IMR-90 (cell line): ENCODE measurements around the gene HOXC13. TPM values are rescaled to one million over a fixed set of nuclear protein-coding genes. Genes with fewer than 3 reads are reported as not detected.

Source experiments
- ATAC-seq: fragments of 200-7000 bp; cut with Tn5 transposase; 2 replicates; pipeline ENCODE4 v1.9.1; 2020; ENCODE audit warnings: low read depth, mild to moderate bottlenecking, moderate library complexity
- BruUV-seq: library from RNA; stranded (reverse); fragments of 400-500 nt; replicated peaks from 2 replicates; lab custom pipeline; 2021; lab: Mats Ljungman, UMichigan
- CTCF ChIA-PET: fragments of 300-600 bp; formaldehyde crosslinking; extraction: SDS; loops from one replicate; lab custom pipeline; 2021; ENCODE audit warnings: antibody characterized with exemption; lab: Yijun Ruan, JAX
- POLR2A ChIA-PET: fragments of 300-600 bp; sonication (Branson Sonifier 250); formaldehyde crosslinking; loops from one replicate; lab custom pipeline; 2022; ENCODE audit warnings: antibody characterized with exemption; ENCODE audit not compliant: unreplicated experiment; lab: Charles Lee
- DNase-seq: peaks from one replicate; pipeline ENCODE4 v3.0.0; 2013
- H2AFZ ChIP-seq: replicated peaks from 2 replicates; pipeline ENCODE3; 2013; ENCODE audit warnings: low read length, mild to moderate bottlenecking; ENCODE audit not compliant: poor library complexity
- H2AK5ac ChIP-seq: 2 replicates; pipeline ENCODE4 v1.6.1; 2013; ENCODE audit warnings: low read depth, low read length, inconsistent platforms
- H2AK9ac ChIP-seq: replicated peaks from 2 replicates; pipeline ENCODE3; 2013; ENCODE audit warnings: mild to moderate bottlenecking, low read depth, low read length, moderate library complexity; ENCODE audit not compliant: poor library complexity
- H2BK120ac ChIP-seq: 2 replicates; pipeline ENCODE4 v1.6.1; 2013; ENCODE audit warnings: low read depth, low read length, inconsistent platforms
- H2BK15ac ChIP-seq: 3 replicates; pipeline ENCODE4 v1.6.1; 2013; ENCODE audit warnings: low read depth, low read length, inconsistent platforms
- H2BK20ac ChIP-seq: 2 replicates; pipeline ENCODE4 v1.6.1; 2013; ENCODE audit warnings: low read depth, mild to moderate bottlenecking, inconsistent platforms, low read length, moderate library complexity
- H2BK5ac ChIP-seq: 2 replicates; pipeline ENCODE4 v1.6.1; 2013; ENCODE audit warnings: mild to moderate bottlenecking, low read depth, low read length, inconsistent platforms; ENCODE audit not compliant: poor library complexity, severe bottlenecking
- H3K14ac ChIP-seq: replicated peaks from 2 replicates; pipeline ENCODE4 v1.6.1; 2013; ENCODE audit warnings: low read depth, low read length, inconsistent platforms
- H3K18ac ChIP-seq: 2 replicates; pipeline ENCODE4 v1.6.1; 2013; ENCODE audit warnings: low read depth, low read length, control low read depth
- H3K23ac ChIP-seq: 2 replicates; pipeline ENCODE4 v1.6.1; 2013; ENCODE audit warnings: low read depth, low read length, inconsistent platforms
- H3K27ac ChIP-seq: 2 replicates; pipeline ENCODE4 v1.5.1; 2013; ENCODE audit warnings: mild to moderate bottlenecking, control low read depth, low read length; ENCODE audit not compliant: insufficient read depth
- H3K27me3 ChIP-seq: 2 replicates; pipeline ENCODE4 v1.6.1; 2013; ENCODE audit warnings: low read length; ENCODE audit not compliant: control insufficient read depth, insufficient read depth
- H3K36me3 ChIP-seq: 2 replicates; pipeline ENCODE4 v1.6.1; 2013; ENCODE audit warnings: low read length, mixed read lengths; ENCODE audit not compliant: control insufficient read depth, insufficient read depth
- H3K4ac ChIP-seq: 2 replicates; pipeline ENCODE4 v1.6.1; 2013; ENCODE audit warnings: low read depth, low read length, inconsistent platforms
- H3K4me1 ChIP-seq: 2 replicates; pipeline ENCODE4 v1.6.1; 2013; ENCODE audit warnings: low read length, mixed read lengths; ENCODE audit not compliant: control insufficient read depth, insufficient read depth
- H3K4me2 ChIP-seq: 2 replicates; pipeline ENCODE4 v1.6.1; 2013; ENCODE audit warnings: low read depth, mild to moderate bottlenecking, control low read depth, low read length, moderate library complexity
- H3K4me3 ChIP-seq: 2 replicates; pipeline ENCODE4 v1.5.1; 2013; ENCODE audit warnings: low read depth, mild to moderate bottlenecking, control low read depth, low read length, moderate library complexity; ENCODE audit not compliant: insufficient read depth
- H3K56ac ChIP-seq: 2 replicates; pipeline ENCODE4 v1.6.1; 2013; ENCODE audit warnings: low read length, inconsistent platforms; ENCODE audit not compliant: insufficient read depth; ENCODE audit errors: extremely low read depth
- H3K79me1 ChIP-seq, 2 experiments: 2 replicates each; pipeline ENCODE4 v1.6.1; 2013; ENCODE audit warnings: low read length in 2 of 2, inconsistent platforms in 1 of 2, low read depth in 1 of 2
- H3K9ac ChIP-seq: 2 replicates; pipeline ENCODE4 v1.6.1; 2013; ENCODE audit warnings: low read depth, low read length, control low read depth
- H3K9me1 ChIP-seq: 2 replicates; pipeline ENCODE4 v1.6.1; 2013; ENCODE audit warnings: low read length, inconsistent platforms; ENCODE audit not compliant: insufficient read depth
- H3K9me3 ChIP-seq: 2 replicates; pipeline ENCODE4 v1.6.1; 2013; ENCODE audit warnings: low read length; ENCODE audit not compliant: control insufficient read depth, insufficient read depth
- H4K20me1 ChIP-seq: 2 replicates; pipeline ENCODE4 v1.6.1; 2013; ENCODE audit warnings: low read length, inconsistent platforms; ENCODE audit not compliant: insufficient read depth
- H4K5ac ChIP-seq: 2 replicates; pipeline ENCODE4 v1.6.1; 2013; ENCODE audit warnings: mild to moderate bottlenecking, low read depth, low read length, control low read depth
- H4K8ac ChIP-seq, 2 experiments: 2 replicates each; pipeline ENCODE4 v1.6.1; 2013; ENCODE audit warnings: low read depth in 2 of 2, low read length in 2 of 2, control low read depth in 1 of 2, inconsistent platforms in 1 of 2
- H4K91ac ChIP-seq: 2 replicates; pipeline ENCODE4 v1.6.1; 2013; ENCODE audit warnings: low read depth, low read length, inconsistent platforms; ENCODE audit not compliant: insufficient read depth
- BHLHE40 ChIP-seq: fragments of 150-350 bp; IDR thresholded peaks from 2 replicates; pipeline ENCODE4 v1.6.1; 2016; ENCODE audit warnings: mild to moderate bottlenecking, low read depth, low read length
- CEBPB ChIP-seq: IDR thresholded peaks from 2 replicates; pipeline ENCODE4 v1.6.1; 2012; ENCODE audit warnings: low read depth, low read length, improper control_type of control experiment
- CHD1 ChIP-seq: IDR thresholded peaks from 2 replicates; pipeline ENCODE4 v1.6.1; 2012; ENCODE audit warnings: low read depth, low read length, improper control_type of control experiment
- ELK1 ChIP-seq: fragments of 150-350 bp; IDR thresholded peaks from 2 replicates; pipeline ENCODE4 v1.6.1; 2016; ENCODE audit warnings: low read depth, mild to moderate bottlenecking, low read length, moderate library complexity, borderline replicate concordance
- MAZ ChIP-seq: IDR thresholded peaks from 2 replicates; pipeline ENCODE4 v1.6.1; 2012; ENCODE audit warnings: low read depth, mild to moderate bottlenecking, low read length, improper control_type of control experiment, moderate library complexity, borderline replicate concordance
- NFE2L2 ChIP-seq: fragments of 150-350 bp; IDR thresholded peaks from 2 replicates; pipeline ENCODE4 v1.6.1; 2016; ENCODE audit warnings: low read depth, mild to moderate bottlenecking, low read length
- POLR2A ChIP-seq: IDR thresholded peaks from 2 replicates; pipeline ENCODE4 v1.6.1; 2012; ENCODE audit warnings: mild to moderate bottlenecking, low read depth, low read length
- RCOR1 ChIP-seq: IDR thresholded peaks from 2 replicates; pipeline ENCODE4 v1.6.1; 2012; ENCODE audit warnings: mild to moderate bottlenecking, low read length, improper control_type of control experiment; ENCODE audit not compliant: insufficient replicate concordance
- RFX5 ChIP-seq: IDR thresholded peaks from 2 replicates; pipeline ENCODE4 v1.8.0; 2012; ENCODE audit warnings: low read depth, mild to moderate bottlenecking, low read length, moderate library complexity
- USF2 ChIP-seq: fragments of 150-350 bp; IDR thresholded peaks from 2 replicates; pipeline ENCODE4 v1.6.1; 2017; ENCODE audit warnings: mild to moderate bottlenecking, antibody characterized with exemption, low read length, low read depth
- WGBS, 2 experiments: methylation state at CpG; one replicate each; pipeline versions ENCODE4 v1.1.5 to v1.1.7; 2013; ENCODE audit warnings: missing lambda C conversion rate in 2 of 2; ENCODE audit not compliant: insufficient read length in 1 of 2; ENCODE audit errors: extremely low coverage in 2 of 2; 5-methylcytosine and 5-hydroxymethylcytosine counted together
- dilution Hi-C: fragments of 300-500 bp; cut with HindIII; formaldehyde crosslinking; loops from one replicate; pipeline ENCODE4 v1.14.3; 2018; ENCODE audit warnings: low sequenced_read_pairs; ENCODE audit not compliant: unreplicated experiment
- in situ Hi-C: fragments of 300-500 bp; cut with MboI; formaldehyde crosslinking; loops from 3 replicates; pipeline ENCODE4 v1.14.3; 2019; ENCODE audit warnings: low sequenced_read_pairs, inconsistent platforms, mixed read lengths
- intact Hi-C: fragments of 100-400 bp; cut with micrococcal nuclease; formaldehyde crosslinking; loops from 2 replicates; pipeline ENCODE4 v1.10.0; 2022
- polyA plus RNA-seq, 3 experiments: library from polyadenylated mRNA; depleted of rRNA; stranded (reverse); fragments of >200 nt; gene quantifications; 2 replicates each; pipeline ENCODE4 v1.2.3, GENCODE V29; 2012; ENCODE audit warnings: low replicate concordance in 1 of 3
- total RNA-seq: library from RNA; depleted of rRNA; stranded (reverse); fragments of >200 nt; gene quantifications from 2 replicates; pipeline ENCODE4 v1.2.3, GENCODE V29; 2012
- TF ChIP-seq, protein P1 (sequence below): conservative IDR thresholded peaks from 2 replicates; pipeline ENCODE4 v1.5.1; 2012; ENCODE audit warnings: mild to moderate bottlenecking, low read depth, low read length, improper control_type of control experiment

HOXC13 gene
- total and polyA plus RNA-seq, 2 of the 4 experiments (the other 2 are of a cell fraction): not detected

- Histone ChIP-seq H2AFZ (no peak overlapping the region), H3K23ac (no peak overlapping the region), H2AK9ac (no peak overlapping the region), H3K36me3 (no peaks in the 10 kb centered on the region), H2BK15ac (no peak overlapping the region), H3K9me3 (peaks cover 16% of the 10 kb centered on the region), H3K9ac (no peak overlapping the region), H3K18ac (no peak overlapping the region), H3K27ac (no peak overlapping the region), H4K91ac (no peak overlapping the region), H3K79me1 (no peaks in the 10 kb centered on the region), H3K4me1 (peaks cover 2% of the 10 kb centered on the region; the same call in 1 of the 2 replicates), H4K5ac (no peak overlapping the region), H3K4ac (no peak overlapping the region), H2BK120ac (no peak overlapping the region), H3K4me3 (no peak overlapping the region), H2BK5ac (no peak overlapping the region), H2AK5ac (no peak overlapping the region), H3K14ac (no peak overlapping the region), H4K20me1 (peaks cover 2% of the 10 kb centered on the region; the same call in 1 of the 2 replicates), H3K56ac (no peak overlapping the region), H3K9me1 (no peaks in the 10 kb centered on the region), H3K27me3 (peaks cover 95% of the 10 kb centered on the region), H4K8ac (no peak overlapping the region), H2BK20ac (no peak overlapping the region), H3K4me2 (no peak overlapping the region)
- no TSS peak for BruUV-seq
- CTCF ChIA-PET: no interaction called here
- 6% methylated on average over 3 of the region's 11 CpGs; no CpG with 5 or more reads in 1 of the 2 experiments for WGBS, 2 experiments
- POLR2A ChIA-PET: no interaction called here
- in situ Hi-C loops: no loop called here
- no peak for TF ChIP-seq POLR2A
- TF ChIP-seq, protein P1, sequence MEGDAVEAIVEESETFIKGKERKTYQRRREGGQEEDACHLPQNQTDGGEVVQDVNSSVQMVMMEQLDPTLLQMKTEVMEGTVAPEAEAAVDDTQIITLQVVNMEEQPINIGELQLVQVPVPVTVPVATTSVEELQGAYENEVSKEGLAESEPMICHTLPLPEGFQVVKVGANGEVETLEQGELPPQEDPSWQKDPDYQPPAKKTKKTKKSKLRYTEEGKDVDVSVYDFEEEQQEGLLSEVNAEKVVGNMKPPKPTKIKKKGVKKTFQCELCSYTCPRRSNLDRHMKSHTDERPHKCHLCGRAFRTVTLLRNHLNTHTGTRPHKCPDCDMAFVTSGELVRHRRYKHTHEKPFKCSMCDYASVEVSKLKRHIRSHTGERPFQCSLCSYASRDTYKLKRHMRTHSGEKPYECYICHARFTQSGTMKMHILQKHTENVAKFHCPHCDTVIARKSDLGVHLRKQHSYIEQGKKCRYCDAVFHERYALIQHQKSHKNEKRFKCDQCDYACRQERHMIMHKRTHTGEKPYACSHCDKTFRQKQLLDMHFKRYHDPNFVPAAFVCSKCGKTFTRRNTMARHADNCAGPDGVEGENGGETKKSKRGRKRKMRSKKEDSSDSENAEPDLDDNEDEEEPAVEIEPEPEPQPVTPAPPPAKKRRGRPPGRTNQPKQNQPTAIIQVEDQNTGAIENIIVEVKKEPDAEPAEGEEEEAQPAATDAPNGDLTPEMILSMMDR: no peak
- no peak for TF ChIP-seq CHD1
- TF ChIP-seq USF2: no peak
- no peak for TF ChIP-seq ELK1
- no peak for TF ChIP-seq BHLHE40
- TF ChIP-seq CEBPB: no peak
- no peak for TF ChIP-seq RCOR1
- TF ChIP-seq MAZ: no peak
- no peak for TF ChIP-seq RFX5
- no peak for TF ChIP-seq NFE2L2
- no peak for ATAC-seq
- DNase-seq: no peak
- intact Hi-C loops: no loop called here
- dilution Hi-C loops: no loop called here
Observed at GRCh38 chr12:53977596-53978445, 39.2 kb downstream of the HOXC13 start.
